GM21447 (cell line): ENCODE measurements around the gene RHOF.

Source experiments
- ATAC-seq: cut with Tn5 transposase; IDR thresholded peaks from one replicate; pipeline ENCODE4 v1.9.1; 2021; ENCODE audit not compliant: unreplicated experiment

Gene RHOF

GRCh38 chr12:121805171-121806008 is 11.9 kb upstream of the RHOF start:
- no peak for ATAC-seq

DNA sequence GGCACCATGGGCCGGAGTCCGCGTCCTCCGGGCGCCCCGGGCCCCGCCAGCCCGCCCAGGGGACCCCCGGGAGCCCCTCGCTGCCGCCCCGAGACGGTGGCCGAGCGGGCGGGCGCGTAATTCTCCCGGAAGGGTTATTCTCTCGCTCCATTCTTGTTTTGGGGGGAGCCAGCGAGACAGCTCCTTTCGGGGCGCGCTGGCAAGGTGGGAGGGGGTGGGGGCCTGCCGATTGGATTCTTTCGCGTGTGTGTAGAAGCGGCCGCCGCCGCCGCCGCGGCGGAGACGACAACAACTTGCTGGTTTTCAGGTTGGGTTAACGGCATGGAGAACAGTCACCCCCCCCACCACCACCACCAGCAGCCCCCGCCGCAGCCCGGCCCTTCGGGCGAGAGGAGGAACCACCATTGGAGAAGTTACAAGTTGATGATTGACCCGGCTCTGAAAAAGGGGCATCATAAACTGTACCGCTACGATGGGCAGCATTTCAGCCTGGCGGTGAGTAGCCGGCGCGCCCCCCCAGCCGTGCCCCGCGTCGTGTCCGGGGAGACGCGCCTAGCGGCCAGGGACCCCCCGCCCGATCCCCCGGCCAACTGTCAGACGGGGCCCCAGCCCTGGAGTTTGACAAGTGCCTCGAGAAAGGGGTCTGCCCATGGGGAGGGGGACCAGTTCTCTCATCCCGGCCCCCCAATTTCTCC is 11.1 kb upstream of the RHOF start:
- no peak for ATAC-seq

- ATAC-seq = no peak
These were observed 10.5 kb upstream of the RHOF start, which contains the start of gene SETD1B for GRCh38 chr12:121803861-121804416. Gene SETD1B, plus strand, starts transcription at chr12:121804009. Its CDS starts 729 bp downstream, at chr12:121804738.

GRCh38 chr12:121802843-121803698 is 9.6 kb upstream of the RHOF start:
- ATAC-seq = peak; percentile 41

- no peak for ATAC-seq
These were observed 9.0 kb upstream of the RHOF start for GRCh38 chr12:121802485-121802842.

GRCh38 chr12:121801595-121802484 is 8.4 kb upstream of the RHOF start:
- no peak for ATAC-seq

DNA sequence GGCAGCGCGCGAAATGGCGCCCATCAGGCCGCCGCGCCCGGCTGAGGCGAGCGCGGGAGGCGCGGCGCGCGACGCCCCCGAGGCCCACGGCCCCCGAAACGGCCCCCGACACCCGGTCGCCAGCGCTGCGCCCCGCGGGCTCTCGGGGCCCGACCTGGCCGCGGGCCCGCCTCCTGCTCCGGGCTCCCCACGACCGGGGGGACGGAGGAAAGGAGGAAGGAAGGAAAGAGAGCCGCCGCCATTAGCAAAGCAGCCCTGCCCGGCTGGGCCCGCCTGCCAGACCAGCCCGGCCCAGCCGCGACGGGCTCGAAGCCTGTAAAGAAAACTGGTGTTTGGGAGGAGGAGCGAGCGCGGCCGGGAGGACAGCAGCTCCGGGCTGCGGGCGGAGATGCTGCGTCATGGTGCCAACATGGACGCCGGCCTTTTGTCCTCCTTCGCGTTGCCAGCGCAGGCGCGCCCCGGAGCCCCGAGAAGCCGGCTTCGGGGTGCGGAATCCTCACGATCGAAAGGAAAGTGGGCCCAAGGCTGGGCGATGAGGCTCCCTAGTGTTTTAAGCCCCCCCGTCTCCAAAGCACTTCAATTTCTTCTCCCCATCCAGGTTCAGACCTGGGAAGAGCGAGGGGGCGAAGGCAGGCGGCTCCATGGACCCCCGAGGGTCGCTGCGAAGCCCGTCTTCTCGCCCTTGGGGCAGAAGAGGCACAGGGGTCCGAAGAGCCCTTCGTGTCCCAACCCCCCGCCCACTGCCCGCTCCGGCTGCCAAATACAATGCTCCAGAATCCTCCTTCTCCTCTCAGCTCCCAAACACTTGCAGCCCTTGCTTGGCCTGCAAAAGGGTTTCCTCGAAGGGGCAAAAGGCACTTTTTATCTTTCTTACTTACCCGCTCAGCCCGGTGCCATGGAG is 7.5 kb upstream of the RHOF start:
- no peak for ATAC-seq

- ATAC-seq = no peak
These were observed 6.6 kb upstream of the RHOF start for GRCh38 chr12:121799842-121800693.

- ATAC-seq = no peak
These were observed 5.8 kb upstream of the RHOF start for GRCh38 chr12:121799156-121799841.

DNA sequence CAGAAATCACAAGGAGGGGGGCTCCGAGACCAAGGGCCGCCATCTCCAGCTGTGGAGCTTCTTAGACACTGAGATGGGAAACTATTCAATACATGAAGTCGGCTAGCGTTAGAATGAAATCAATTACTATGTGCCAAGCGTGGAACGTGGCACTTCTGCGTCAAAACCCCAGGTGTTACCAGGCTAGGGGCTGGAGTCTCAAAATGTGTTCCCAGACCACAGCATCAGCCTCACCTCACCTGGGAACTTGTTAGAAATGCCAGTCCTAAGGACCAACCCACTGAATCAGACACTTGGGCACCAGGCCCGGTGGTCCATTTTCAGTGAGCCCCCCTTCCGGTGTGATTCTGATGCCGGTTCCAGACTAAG is 5.3 kb upstream of the RHOF start:
- no peak for ATAC-seq

- no peak for ATAC-seq
These were observed 4.7 kb upstream of the RHOF start for GRCh38 chr12:121797937-121798786.

DNA sequence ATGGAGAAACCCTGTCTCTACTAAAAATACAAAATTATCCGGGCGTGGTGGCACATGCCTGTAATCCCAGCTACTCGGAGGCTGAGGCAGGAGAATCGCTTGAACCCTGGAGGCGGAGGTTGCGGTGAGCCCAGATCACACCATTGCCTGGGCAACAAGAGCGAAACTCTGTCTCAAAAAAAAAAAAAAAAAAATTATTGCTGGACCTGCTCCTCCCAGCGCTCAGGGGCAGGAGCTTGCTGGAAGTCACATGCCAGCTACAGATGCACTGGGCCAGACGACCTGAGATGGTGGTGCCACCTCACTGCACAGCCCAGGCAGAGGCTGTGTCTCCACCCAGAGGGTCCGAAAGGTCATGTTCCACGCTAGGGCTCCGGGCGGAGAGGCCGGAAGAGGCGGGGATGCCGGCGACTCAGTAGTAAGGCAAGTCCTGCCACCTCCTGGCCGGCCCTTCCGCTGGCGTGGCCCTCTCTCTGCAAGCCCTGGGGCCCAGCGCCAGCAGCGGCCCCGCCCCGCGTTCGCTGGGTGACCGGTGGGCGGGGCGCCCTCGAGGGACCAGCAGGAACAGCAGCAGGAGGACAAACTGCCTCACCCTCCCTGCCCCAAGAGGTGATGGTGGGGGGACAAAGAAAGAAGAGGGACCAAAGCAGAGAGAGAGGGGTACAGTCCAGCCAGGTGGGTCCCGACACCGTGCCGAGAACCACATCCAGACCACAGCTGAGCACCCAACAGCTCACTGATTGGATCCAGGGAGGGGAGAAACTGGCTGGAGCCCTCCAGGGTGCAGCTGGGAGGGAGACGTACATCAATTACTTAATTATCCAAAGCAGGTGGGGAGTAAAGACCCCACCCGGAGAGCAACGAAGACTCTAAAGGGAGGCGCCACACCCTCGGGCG is 3.6 kb upstream of the RHOF start:
- ATAC-seq = no peak

DNA sequence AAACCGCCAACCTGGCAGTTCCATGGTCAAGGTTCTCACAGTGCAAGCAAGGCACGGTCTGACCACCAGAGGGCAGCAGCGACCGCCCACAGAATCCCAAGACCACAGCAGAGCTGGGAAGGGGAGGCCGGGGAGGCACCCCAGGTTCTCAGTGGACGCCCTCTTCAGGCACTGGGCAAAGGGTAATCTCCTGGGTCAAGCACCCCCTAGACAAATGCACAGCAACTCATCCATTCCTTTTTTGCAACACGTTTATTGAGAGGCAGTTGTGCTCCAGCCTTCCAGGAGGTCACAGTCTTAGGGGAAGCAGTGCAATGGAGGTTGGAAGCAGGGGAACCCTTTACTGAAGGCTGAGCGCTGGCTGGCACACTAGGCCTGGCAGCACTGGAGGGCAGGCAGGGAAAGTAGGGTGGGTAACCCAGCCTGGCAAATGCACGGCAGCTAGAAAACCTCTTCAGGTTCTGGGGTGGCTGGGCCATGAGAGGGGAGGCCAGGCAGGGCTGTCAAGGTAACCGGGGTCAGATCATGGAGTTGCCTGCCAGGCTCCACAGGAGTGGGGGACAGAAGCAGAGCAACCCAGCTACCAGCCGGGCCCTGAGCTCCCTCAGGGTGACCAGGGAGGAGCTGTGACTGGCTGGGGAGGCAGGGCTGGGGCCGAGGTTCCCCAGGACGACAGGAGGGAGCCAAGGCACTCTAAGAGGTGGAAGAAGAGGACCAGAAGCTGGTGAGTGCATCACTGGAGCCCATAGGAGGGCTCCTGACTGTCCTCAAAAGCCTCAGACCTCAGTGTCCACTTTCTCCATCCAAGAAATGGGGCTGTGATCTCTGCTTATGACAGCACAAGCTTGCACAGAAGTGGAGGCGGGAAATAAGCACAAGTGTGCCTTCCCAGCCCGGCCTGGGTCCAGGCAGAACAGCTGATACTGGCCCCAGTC is 1.8 kb upstream of the RHOF start:
- no peak for ATAC-seq

GRCh38 chr12:121794534-121795033 is 1.1 kb upstream of the RHOF start:
- no peak for ATAC-seq
